Measurements from ENCODE around the gene FHL2.

The FHL2 gene

DNA sequence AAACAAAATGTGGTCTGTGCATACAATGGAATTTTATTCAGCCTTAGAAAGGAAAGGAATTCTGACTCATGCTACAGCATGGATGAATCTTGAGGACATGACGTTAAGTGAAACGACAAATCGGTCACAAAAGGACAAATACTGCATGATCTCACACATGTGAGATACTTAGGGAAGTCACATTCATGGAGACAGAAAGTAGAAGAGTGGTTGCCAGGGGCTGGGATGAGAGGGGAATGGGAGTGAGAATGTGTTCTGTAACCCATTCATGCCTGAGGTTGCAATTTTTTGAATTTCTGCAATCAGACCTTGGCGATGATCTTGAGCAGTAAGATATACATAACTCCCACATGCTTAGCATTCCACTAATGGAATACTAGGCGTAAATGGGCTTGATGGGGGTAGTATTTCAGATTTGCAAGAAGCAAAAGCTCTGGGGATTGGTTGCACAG, 22.0 kb downstream of the FHL2 start:
- no peak for DNase-seq

- DNase-seq: no peak
These were observed 22.8 kb downstream of the FHL2 start for GRCh38 chr2:105376010-105376409.

DNA sequence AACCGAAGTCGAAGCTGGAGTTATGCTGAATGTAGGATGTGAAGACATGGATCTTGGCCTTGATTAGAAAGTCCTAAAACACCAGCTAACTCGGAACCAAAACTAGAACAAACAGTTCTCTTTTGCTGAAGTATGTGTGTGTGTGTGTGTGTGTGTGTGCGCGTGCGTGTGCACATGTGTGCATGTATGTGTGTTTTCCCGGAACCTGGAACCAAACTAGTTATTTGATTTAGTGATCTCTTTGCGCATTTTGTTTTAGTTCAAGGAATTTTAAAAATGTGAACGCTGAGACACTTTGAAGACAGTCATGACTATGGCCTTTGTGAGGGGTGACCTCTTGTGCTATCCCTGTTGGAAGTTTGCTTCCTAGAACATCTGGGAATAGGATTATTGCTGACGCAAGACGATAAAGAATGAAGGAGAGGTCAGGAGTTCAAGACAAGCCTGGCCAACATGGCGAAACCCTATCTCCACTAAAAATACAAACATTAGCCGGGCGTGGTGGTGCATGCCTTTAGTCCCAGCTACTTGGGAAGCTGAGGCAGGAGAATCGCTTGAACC, 23.8 kb downstream of the FHL2 start:
- no peak for DNase-seq

DNA sequence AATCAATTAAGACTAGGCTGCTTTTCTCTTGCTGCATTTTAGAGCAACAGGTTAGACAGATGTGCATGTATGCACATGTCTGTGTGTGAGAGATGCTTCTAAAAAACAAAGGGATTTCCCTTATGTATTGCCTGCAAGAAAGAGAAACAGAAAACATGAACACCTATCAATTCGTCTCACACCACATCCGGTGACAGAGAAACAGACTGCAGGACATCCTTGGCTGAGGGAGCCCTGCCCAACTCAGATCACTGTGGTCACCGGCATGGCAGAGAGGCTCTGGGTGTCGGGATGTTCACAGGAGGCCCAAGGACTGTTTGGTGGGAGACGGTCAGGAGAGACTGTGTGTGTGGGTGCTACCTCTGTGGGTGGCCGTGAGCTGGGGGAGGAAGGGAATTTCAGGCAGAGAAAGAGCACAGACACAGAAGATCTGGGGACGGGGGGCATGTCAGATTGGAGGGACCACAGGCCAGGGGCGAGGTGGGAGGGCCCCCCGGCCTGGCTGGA, 24.9 kb downstream of the FHL2 start:
- no peak for DNase-seq

DNA sequence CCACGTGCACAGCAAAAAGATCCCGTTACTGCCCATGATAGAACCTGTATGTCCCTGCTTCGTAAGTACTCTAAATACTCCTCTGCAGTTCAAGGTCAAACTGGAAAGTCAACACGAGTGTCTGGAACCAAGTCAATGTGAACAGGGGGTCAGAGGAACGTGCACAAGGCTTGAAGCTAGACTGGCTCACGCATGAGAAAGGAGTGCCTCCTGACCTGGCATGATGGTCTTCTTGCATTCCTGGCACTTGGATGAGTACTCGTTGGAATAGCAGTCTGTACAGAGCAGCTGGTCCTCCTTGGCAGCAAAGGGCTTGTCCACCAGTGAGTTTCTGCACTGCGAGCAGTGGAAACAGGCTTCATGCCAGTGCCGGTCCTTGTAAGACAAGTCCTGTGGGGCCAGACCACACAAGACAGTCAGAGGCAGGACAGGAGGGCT, 25.5 kb downstream of the FHL2 start:
- DNase-seq: peak in 1 of 2 experiments; percentile 74

GRCh38 chr2:105371810-105372209, 27.0 kb downstream of the FHL2 start:
- no peak for DNase-seq

DNA sequence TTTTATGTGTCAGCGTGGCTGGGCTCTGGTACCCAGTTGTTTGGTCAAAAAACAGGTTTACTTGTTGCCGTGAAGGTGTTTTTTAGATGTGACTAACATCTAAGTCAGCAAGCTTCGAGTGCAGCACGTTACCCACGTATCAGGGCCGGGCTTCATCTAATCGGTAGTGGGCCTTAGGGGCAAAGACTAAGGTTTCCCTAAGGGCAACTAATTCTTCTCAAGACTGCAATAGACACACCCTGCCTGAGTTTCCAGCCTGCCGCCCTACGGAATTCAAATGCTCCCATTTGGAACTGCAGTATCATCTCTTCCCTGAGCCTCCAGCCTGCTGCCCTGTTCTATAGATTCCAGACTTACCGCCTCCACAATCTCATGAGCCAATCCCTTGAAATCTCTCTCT, 27.7 kb downstream of the FHL2 start:
- no peak for DNase-seq

- DNase-seq: peak; percentile 20 to 72
These were observed 28.8 kb downstream of the FHL2 start for GRCh38 chr2:105369777-105370690.

DNA sequence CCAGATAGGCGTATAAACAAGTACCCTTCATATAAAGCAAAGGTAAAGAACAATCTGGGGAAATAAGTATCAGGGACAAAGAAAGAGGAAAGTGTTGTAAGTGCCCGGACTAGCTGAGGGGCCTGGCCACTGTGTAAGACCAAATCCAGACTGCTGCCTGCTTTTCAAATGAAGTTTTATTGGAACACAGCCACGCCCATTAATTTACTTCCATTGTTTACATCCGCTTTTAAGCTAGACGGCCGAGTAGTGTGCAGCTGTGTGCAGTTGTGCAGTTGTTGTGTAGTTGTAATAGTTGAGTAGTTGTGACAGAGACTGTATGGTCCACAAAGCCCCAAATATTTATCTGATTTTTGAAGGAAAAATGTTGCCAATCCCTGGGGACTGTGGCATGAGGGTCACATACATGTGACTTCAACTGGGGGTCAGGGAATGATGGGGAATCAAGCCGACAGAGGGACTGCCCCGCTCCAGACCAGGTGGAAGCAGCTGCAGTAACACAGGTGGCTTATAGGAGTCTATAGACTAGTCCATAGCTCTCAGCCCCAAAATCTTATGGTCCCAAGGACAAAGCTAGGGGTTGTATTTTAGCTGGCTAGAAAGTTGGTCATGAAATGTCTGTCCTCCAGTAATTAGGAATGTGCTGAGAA, 30.0 kb downstream of the FHL2 start:
- DNase-seq: no peak

GRCh38 chr2:105365206-105365605, 33.6 kb downstream of the FHL2 start:
- DNase-seq: no peak

DNA sequence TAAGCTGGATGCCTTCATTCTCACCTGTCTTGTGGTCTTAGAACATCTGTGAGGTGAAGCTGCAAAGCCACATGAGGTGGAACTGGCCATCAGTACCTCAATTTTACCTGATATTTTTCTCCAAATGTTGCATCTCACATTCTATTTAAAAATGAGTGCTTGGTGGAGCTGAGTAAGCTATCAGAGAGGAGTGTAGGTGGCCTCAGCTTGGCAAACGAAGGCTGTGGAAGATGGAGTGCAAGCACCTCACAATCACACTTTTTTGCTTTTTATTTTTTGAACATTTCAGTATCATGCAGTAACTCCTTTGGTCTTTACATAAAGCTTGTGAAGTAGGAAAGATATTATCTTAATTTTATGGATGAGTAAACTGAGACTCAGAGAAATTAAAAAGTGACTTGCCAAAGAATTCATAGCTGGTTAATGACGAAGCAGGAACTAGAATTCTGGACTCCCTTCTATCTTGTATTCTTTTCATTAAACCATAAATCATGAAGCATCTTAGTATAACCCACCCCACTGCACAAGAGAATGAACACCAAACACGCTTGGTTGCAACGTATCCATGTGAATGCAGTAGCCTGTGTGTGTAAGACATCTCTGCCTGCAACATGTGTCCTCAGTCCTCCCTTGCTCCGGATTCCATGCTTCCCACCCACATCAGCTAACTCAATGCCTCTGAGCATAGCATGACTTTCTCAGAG, 34.3 kb downstream of the FHL2 start:
- DNase-seq: no peak

- DNase-seq: no peak
These were observed 35.8 kb downstream of the FHL2 start for GRCh38 chr2:105362862-105363591.

DNA sequence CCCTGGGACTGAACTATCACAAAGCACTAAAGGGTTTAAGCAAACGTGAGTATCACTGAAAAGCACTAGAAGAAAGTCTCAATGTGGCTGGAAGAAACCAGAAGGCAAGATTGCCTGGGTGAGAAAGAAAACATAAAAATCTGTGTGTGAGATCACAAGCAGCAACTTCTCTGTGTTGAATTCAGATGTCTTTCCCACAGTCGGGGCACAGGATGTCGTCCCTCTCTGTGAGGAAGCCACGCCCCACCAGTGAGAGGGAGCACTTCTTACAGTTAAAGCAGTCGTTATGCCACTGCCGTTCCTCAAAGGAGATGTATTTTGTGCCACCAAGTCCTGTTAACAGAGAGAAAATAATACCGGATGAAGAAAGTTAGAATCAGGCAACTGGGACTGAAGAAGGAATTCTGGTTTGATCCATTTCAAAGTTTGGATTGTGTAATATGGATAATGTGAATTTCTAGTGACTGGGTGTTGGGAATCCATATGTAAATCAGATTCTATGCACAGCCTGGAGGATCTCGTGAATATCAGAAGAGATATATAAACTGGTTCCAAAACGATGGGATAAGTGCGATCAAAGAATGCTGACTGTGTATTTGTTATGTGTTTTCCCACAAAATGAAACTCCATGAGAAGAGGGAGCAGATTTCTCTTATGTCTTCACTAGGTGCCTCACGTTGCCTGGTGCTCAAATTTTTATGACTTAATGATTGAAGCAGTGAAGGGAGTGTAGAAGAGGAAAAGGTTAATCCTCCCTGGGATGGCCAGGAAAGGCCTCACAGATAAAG, 37.6 kb downstream of the FHL2 start:
- DNase-seq: no peak

DNA sequence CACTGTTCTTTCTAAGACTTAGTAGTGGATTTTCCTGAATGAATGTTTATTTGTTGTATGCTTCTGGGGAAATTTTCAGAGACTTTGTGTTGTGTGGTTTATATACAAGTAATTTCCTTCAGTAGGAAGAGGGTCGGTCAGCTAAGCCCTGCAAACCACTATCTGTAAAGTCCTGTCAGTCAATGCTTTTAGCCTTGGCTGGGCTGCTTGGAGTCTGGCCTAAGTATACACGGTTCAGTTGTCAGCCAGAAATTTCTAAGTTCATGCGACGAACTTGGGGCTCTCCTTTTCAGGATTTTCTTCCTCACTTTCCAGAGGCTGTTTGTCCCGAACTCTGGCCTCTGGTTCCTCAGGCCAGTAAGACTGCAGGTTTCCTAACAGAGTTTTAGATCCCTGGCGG, 40.3 kb downstream of the FHL2 start:
- DNase-seq: no peak

- DNase-seq: no peak
These were observed 41.7 kb downstream of the FHL2 start for GRCh38 chr2:105357122-105357521.

DNA sequence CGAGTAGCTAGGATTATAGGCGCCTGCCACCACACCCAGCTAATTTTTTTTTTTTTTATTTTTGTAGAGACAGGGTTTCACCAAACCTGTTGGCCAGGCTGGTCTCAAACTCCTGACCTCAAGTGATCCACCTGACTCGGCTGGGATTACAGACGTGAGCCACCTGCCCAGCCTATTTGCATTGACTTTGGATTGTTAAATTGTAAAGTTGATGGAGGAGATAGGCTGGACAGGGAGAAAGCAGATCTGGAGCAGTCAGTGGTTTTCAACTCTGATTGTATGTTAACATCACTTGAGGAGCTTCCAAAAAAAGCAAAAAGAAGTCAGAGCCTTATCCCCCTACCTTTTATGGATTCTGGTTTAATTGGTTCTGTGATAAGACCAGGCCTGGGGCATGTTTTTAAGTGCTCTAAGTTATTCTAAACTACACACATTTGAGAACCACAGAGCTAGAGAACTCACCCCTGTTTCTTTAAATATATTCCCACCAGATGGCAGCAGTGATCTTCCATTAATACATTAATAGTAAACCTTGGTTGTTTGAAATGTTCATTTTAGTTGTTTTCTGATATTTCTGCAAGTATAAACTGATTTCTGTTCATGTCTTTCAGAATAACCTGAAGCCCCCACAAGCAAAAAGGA, 54.0 kb downstream of the FHL2 start:
- DNase-seq: peak; percentile 35 to 54

DNA sequence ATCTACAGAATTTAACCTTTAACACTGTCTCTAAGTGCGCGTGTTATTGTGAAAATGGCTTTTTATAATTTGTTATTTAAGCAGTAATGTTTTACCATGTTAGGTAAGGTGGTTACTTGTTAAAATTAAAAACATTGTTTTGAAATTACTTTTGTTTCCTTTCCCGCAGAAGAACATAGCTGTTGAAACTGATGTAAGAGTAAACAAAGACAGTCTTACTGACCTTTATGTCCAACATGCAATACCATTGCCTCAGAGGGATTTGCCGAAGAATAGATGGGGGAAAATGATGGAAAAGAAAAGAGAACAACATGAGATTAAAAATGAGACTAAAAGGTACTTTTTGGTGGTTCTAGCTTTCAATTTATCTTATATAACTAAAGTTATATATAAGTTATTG, 59.4 kb downstream of the FHL2 start:
- DNase-seq: no peak

DNA sequence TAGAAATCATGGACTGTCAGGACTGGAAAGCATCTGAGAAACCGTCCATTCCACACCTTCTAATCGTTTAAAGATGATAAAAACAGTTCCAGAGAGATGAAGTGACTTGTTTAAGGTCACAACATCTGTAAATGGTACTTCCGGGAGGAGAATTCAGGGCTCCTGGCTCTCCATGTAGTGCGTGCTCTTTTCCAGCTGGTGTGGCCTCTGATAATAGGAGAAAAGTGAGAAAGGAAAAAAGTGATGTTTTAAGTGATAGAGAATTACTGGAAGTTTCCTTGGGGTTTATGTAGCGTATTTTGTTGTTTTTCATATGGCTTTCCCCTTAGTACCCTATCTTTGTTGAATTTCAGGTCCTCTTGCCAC, 60.8 kb downstream of the FHL2 start:
- no peak for DNase-seq

DNA sequence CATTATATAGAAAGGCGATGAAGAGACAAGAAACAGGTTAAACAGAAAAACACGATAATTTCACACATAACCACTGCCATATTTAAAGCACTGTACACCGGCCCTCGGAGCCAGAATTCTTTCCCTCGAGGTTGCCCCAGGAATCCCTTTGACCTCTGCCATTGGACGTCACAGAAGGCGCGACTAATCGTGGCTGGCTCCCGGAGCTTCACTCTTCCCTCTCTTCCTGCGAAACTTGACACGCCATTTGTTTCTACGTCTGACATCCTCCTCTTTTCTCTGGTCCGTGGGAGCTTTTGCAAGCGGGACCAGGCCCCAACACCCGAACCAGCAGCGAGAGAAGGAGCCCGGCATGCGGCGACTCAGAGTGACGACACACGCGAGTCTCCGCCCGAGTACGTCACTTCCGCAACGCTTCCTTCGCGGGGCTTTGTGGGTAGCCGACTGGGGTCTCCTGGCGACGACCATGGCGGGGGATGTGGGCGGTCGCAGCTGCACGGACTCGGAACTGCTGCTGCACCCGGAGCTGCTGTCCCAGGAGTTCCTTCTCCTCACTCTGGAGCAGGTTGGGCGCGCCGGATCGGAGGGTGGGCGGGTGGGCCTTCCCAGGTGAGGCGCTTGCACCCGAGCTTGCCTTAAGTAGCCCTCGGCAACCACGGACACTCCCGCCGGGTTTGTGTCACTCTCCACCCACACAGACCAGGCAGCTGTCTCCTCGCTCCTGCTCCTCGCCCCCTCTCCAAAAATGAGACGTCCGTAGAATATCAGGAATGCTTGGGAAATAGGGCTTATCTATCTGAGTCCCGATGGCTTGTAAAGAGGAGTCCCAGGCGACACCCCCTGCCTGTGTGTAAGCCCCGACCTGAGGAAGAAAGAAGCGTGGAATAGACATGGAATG, 61.5 kb downstream of the FHL2 start, which contains the start of gene C2orf49:
Gene C2orf49, plus strand, starts transcription at position 419 of the 898 bp plus-strand sequence. Its CDS starts 48 bp downstream, at position 467.
- peak; percentile 91 to 92 for DNase-seq

- no peak for DNase-seq
These were observed 62.1 kb downstream of the FHL2 start for GRCh38 chr2:105336786-105337121.

All from NCI-H446 (cell line).